Loucy (cell line): ENCODE results near the gene AMPH.

Experiments used
- H2AFZ ChIP-seq: fragments of 200-600 bp; sonication (generic); 2 replicates; pipeline ENCODE4 v1.6.0; 2016; ENCODE audit warnings: antibody characterized with exemption, mild to moderate bottlenecking, low read length, moderate library complexity
- H3F3A ChIP-seq: fragments of 200-600 bp; 2 replicates; pipeline ENCODE4 v1.6.0; 2016; ENCODE audit warnings: antibody characterized with exemption, low read depth, mild to moderate bottlenecking
- H3K27me3 ChIP-seq: fragments of 200-600 bp; sonication (generic); 2 replicates; pipeline ENCODE4 v1.6.1; 2014; ENCODE audit warnings: low read length, mild to moderate bottlenecking; ENCODE audit not compliant: insufficient read depth, poor library complexity, severe bottlenecking
- H3K36me3 ChIP-seq: fragments of 200-600 bp; sonication (generic); 2 replicates; pipeline ENCODE4 v1.6.1; 2016; ENCODE audit warnings: low read length; ENCODE audit not compliant: insufficient read depth
- H3K4me1 ChIP-seq: fragments of 200-600 bp; sonication (generic); 2 replicates; pipeline ENCODE4 v1.5.1; 2014; ENCODE audit warnings: low read length, mild to moderate bottlenecking; ENCODE audit not compliant: insufficient read depth, poor library complexity, severe bottlenecking
- H3K4me2 ChIP-seq: fragments of 200-600 bp; sonication (generic); 2 replicates; pipeline ENCODE4 v1.6.0; 2014; ENCODE audit warnings: antibody characterized with exemption, low read length, low read depth, mild to moderate bottlenecking; ENCODE audit not compliant: poor library complexity, severe bottlenecking
- H3K4me3 ChIP-seq: fragments of 200-600 bp; sonication (generic); 2 replicates; pipeline ENCODE4 v1.5.1; 2014; ENCODE audit warnings: low read length, mild to moderate bottlenecking, mixed read lengths; ENCODE audit not compliant: poor library complexity, severe bottlenecking
- H3K79me2 ChIP-seq: fragments of 200-600 bp; sonication (generic); 2 replicates; pipeline ENCODE4 v1.6.1; 2014; ENCODE audit warnings: low read length; ENCODE audit not compliant: insufficient read depth
- H3K9ac ChIP-seq: fragments of 200-600 bp; sonication (generic); 2 replicates; pipeline ENCODE4 v1.6.0; 2014; ENCODE audit warnings: mild to moderate bottlenecking, low read depth, low read length, moderate library complexity; ENCODE audit not compliant: poor library complexity, severe bottlenecking
- H3K9me2 ChIP-seq: fragments of 200-600 bp; sonication (generic); replicated peaks from 2 replicates; pipeline ENCODE4 v1.6.1; 2016; ENCODE audit warnings: low read depth, low read length, mixed read lengths
- H3K9me3 ChIP-seq: fragments of 200-600 bp; sonication (generic); 2 replicates; pipeline ENCODE4 v1.6.1; 2014; ENCODE audit warnings: mild to moderate bottlenecking, antibody characterized with exemption, low read length, low read depth; ENCODE audit not compliant: insufficient read depth
- H4K20me1 ChIP-seq: fragments of 200-600 bp; sonication (generic); 2 replicates; pipeline ENCODE4 v1.6.0; 2014; ENCODE audit warnings: antibody characterized with exemption, low read length, mild to moderate bottlenecking; ENCODE audit not compliant: insufficient read depth, poor library complexity, severe bottlenecking
- CTCF ChIP-seq: fragments of 200-600 bp; sonication (generic); conservative IDR thresholded peaks from 2 replicates; pipeline ENCODE4 v1.5.1; 2014; ENCODE audit warnings: mild to moderate bottlenecking, antibody characterized with exemption, low read length
- EZH2phosphoT487 ChIP-seq: fragments of 200-600 bp; IDR thresholded peaks from 2 replicates; pipeline ENCODE4 v1.6.1; 2018; ENCODE audit warnings: antibody characterized with exemption, mild to moderate bottlenecking, moderate library complexity, borderline replicate concordance

AMPH gene

DNA sequence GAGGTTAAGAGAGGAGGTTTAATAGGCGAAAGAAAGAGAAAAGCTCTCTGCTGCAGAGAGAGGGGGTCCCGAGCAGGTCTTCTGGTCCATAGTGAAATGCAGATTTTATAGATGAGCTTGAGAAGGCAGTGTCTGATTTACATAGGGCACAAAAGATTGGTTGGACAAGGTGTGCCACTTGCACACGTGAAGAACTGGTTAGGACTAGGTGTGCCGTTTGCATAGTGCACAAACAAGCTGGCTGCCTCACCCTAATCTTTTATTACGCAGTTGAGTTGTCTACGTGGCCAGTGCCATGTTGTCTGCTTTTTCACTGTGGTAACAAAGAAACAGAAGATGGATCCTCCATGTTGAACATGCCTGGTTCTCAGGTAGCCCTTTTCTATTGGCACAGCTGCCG, 82.6 kb downstream of the AMPH start:
- H3K9ac ChIP-seq = no peak overlapping the region
- no peak overlapping the region for H3K4me2 ChIP-seq
- TF ChIP-seq EZH2phosphoT487 = no peak
- no peak for TF ChIP-seq CTCF

GRCh38 chr7:38546763-38547162, 84.4 kb downstream of the AMPH start:
- no peaks in the 10 kb centered on the region for H3K79me2 ChIP-seq
- no peaks in the 10 kb centered on the region for H3K27me3 ChIP-seq
- H3K9ac ChIP-seq = no peak overlapping the region
- H2AFZ ChIP-seq = no peak overlapping the region
- no peaks in the 10 kb centered on the region for H3K9me3 ChIP-seq
- no peak overlapping the region for H3K4me3 ChIP-seq
- H3K9me2 ChIP-seq = no peaks in the 10 kb centered on the region
- no peak overlapping the region for H3K4me2 ChIP-seq
- H3F3A ChIP-seq = no peaks in the 10 kb centered on the region
- H3K36me3 ChIP-seq = no peaks in the 10 kb centered on the region
- H4K20me1 ChIP-seq = no peaks in the 10 kb centered on the region
- no peaks in the 10 kb centered on the region for H3K4me1 ChIP-seq
- TF ChIP-seq EZH2phosphoT487 = no peak
- no peak for TF ChIP-seq CTCF

More for the DNA sequence above, 82.6 kb downstream of the AMPH start:
- Histone ChIP-seq H3K4me1 (no peaks in the 10 kb centered on the region), H3K9me3 (no peaks in the 10 kb centered on the region), H3K4me3 (no peak overlapping the region), H3K9me2 (no peaks in the 10 kb centered on the region), H3F3A (no peaks in the 10 kb centered on the region), H3K36me3 (no peaks in the 10 kb centered on the region), H3K79me2 (no peaks in the 10 kb centered on the region), H2AFZ (no peak overlapping the region), H4K20me1 (no peaks in the 10 kb centered on the region), H3K27me3 (no peaks in the 10 kb centered on the region)

DNA sequence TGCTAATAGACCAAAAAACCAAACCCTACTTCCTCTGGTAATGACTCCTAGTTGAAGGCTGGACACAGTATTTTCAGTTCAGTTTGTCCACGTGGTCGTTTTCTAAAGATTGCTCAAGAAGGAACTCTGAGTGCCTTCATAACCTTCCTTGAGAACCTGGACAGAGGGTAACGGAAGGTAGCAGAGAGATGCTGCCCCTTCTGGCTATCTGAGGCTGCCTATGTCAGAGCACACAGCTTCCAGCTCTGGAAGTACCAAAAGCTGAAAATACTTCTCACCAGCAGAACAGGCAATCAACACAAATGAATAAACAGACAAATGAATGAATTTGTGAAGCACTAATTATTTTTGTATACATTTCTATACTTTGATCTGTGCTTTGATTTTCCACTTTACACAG, 85.2 kb downstream of the AMPH start:
- H3F3A ChIP-seq = no peaks in the 10 kb centered on the region
- H3K9me3 ChIP-seq = no peaks in the 10 kb centered on the region
- TF ChIP-seq EZH2phosphoT487 (no peak), CTCF (no peak; the same call in 1 of the 2 replicates)
- no peaks in the 10 kb centered on the region for H3K9me2 ChIP-seq
- H3K79me2 ChIP-seq = no peaks in the 10 kb centered on the region
- no peaks in the 10 kb centered on the region for H3K27me3 ChIP-seq
- H3K9ac ChIP-seq = no peak overlapping the region
- H3K36me3 ChIP-seq = no peaks in the 10 kb centered on the region
- H2AFZ ChIP-seq = no peak overlapping the region
- H3K4me3 ChIP-seq = no peak overlapping the region
- no peaks in the 10 kb centered on the region for H4K20me1 ChIP-seq
- no peak overlapping the region for H3K4me2 ChIP-seq
- H3K4me1 ChIP-seq = no peaks in the 10 kb centered on the region
